Calu3 (cell line): ENCODE data around the gene DMD. TPM values are rescaled to one million over a fixed set of nuclear protein-coding genes. Genes with fewer than 3 reads are reported as not detected.

Experiments used
- BruUV-seq: library from RNA; stranded (reverse); fragments of 400-500 nt; replicated peaks from 2 replicates; lab custom pipeline; 2021; lab: Mats Ljungman, UMichigan
- CTCF ChIA-PET: fragments of 300-600 bp; sonication (Branson Sonifier 250); formaldehyde crosslinking; loops from one replicate; lab custom pipeline; 2022; ENCODE audit warnings: antibody characterized with exemption; lab: Charles Lee
- DNase-seq: peaks from one replicate; pipeline ENCODE4 v3.0.0; 2022
- H3K27ac Mint-ChIP-seq: one replicate; pipeline ENCODE4 v1.8.0; 2022; ENCODE audit warnings: mixed read lengths; ENCODE audit not compliant: unreplicated experiment
- H3K27me3 Mint-ChIP-seq: one replicate; pipeline ENCODE4 v1.8.0; 2022; ENCODE audit warnings: mixed read lengths; ENCODE audit not compliant: unreplicated experiment
- H3K36me3 Mint-ChIP-seq: one replicate; pipeline ENCODE4 v1.8.0; 2022; ENCODE audit warnings: mild to moderate bottlenecking, moderate library complexity, mixed read lengths; ENCODE audit not compliant: insufficient read depth, unreplicated experiment
- H3K4me1 Mint-ChIP-seq: one replicate; pipeline ENCODE4 v1.8.0; 2022; ENCODE audit warnings: mild to moderate bottlenecking, low read depth, mixed read lengths; ENCODE audit not compliant: unreplicated experiment
- H3K4me3 Mint-ChIP-seq: one replicate; pipeline ENCODE4 v1.8.0; 2022; ENCODE audit warnings: mild to moderate bottlenecking, low read depth, moderate library complexity, mixed read lengths; ENCODE audit not compliant: unreplicated experiment
- H3K9me3 Mint-ChIP-seq: one replicate; pipeline ENCODE4 v1.8.0; 2022; ENCODE audit warnings: low read depth, mixed read lengths; ENCODE audit not compliant: unreplicated experiment
- CTCF ChIP-seq: fragments of 200-600 bp; IDR thresholded peaks from one replicate; pipeline ENCODE4 v1.8.0; 2022; ENCODE audit warnings: antibody characterized with exemption; ENCODE audit not compliant: unreplicated experiment
- intact Hi-C: fragments of 100-400 bp; cut with micrococcal nuclease; formaldehyde crosslinking; loops from one replicate; pipeline ENCODE4 v1.10.0; 2022; ENCODE audit not compliant: unreplicated experiment
- total RNA-seq: library from RNA; stranded (reverse); gene quantifications from 2 replicates; pipeline ENCODE4 v1.2.3, GENCODE V29; 2022

The DMD gene
- total RNA-seq, 1 experiment from 2014 or later: 11.6 TPM

GRCh38 chrX:31271615-31272471 is 1939.5 kb downstream of the DMD start:
- Mint-ChIP-seq H3K4me1 (peaks cover 29% of the 10 kb centered on the region), H3K27me3 (no peaks in the 10 kb centered on the region), H3K9me3 (peaks cover 5% of the 10 kb centered on the region), H3K36me3 (peaks cover 3% of the 10 kb centered on the region), H3K4me3 (no peak overlapping the region), H3K27ac (no peak overlapping the region)
- CTCF ChIA-PET: interaction anchor here (0.6 to 0.8 kb wide), 2 partner anchors 86 to 158 kb away, joined by 3 to 4 read pairs; no protein-coding TSS in a partner anchor
- no peak for DNase-seq
- TF ChIP-seq CTCF: no peak
- BruUV-seq: no TSS peak
- intact Hi-C loops: loop anchor here (10.0 kb wide), 1 partner anchor 233 kb away; no protein-coding TSS in a partner anchor

DNA sequence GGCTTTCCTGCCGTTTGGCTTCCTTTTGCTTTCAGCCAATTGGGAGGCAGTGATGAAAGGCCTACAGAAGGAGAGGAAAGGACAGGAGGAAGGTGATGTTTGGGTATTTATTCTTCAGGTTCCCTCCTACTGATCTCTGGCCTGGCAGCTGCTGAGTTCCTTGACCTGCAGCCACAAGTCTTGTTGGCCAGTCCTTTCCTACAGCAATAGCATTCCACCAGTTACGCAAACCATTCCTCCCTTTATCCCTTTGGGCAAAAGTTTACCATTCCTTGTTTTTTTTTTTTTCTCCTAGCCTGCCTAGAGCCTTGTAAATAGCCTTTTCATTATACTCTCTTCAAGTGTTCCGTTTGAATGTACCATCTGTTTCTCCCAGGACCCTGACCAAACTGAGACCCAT is 1941.4 kb downstream of the DMD start:
- H3K36me3 Mint-ChIP-seq: peaks cover 14% of the 10 kb centered on the region
- no peak for TF ChIP-seq CTCF
- no peak overlapping the region for H3K27ac Mint-ChIP-seq
- H3K27me3 Mint-ChIP-seq: no peaks in the 10 kb centered on the region
- H3K4me3 Mint-ChIP-seq: no peak overlapping the region
- CTCF ChIA-PET: interaction anchor here (0.5 to 0.8 kb wide), 2 partner anchors 309 to 867 kb away, joined by 3 to 6 read pairs; no protein-coding TSS in a partner anchor
- H3K4me1 Mint-ChIP-seq: peaks cover 22% of the 10 kb centered on the region
- no TSS peak for BruUV-seq
- peaks cover 5% of the 10 kb centered on the region for H3K9me3 Mint-ChIP-seq
- no peak for DNase-seq
- intact Hi-C loops: loop anchor here (10.0 kb wide), 1 partner anchor 235 kb away; no protein-coding TSS in a partner anchor

DNA sequence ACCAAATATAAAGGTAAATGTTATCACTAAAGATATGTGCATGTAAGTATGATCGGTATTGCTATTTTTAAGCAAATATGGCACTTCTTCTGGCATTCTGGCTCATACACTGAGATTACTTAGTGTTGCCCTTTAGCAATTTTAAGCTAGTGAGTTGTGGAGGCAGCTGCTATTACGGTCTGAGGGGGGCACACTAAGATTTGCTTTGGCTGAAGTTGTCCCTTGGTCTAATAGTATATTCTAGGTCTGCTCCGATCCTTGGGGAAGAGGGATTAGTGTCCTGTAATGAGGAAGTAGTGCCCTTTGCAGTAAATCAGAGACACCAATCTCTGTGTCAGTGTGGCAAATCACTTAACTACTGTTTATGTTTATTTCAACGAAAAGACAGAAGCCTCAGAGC is 1943.0 kb downstream of the DMD start:
- no peak for TF ChIP-seq CTCF
- Mint-ChIP-seq H3K36me3 (peaks cover 14% of the 10 kb centered on the region), H3K4me3 (no peak overlapping the region), H3K27me3 (no peaks in the 10 kb centered on the region), H3K4me1 (peaks cover 15% of the 10 kb centered on the region), H3K27ac (no peak overlapping the region), H3K9me3 (peaks cover 5% of the 10 kb centered on the region)
- CTCF ChIA-PET: interaction anchor here (1.0 kb wide), 1 partner anchor 157 kb away, joined by 3 read pairs; no protein-coding TSS in a partner anchor
- intact Hi-C loops: no loop called here
- no TSS peak for BruUV-seq
- DNase-seq: no peak

GRCh38 chrX:31266203-31267076 is 1944.9 kb downstream of the DMD start:
- peaks cover 14% of the 10 kb centered on the region for H3K36me3 Mint-ChIP-seq
- TF ChIP-seq CTCF: no peak
- peak overlapping the region; percentile 45 for H3K27ac Mint-ChIP-seq
- peak overlapping the region; percentile 82 for H3K4me3 Mint-ChIP-seq
- DNase-seq: peak; percentile 71
- H3K27me3 Mint-ChIP-seq: no peaks in the 10 kb centered on the region
- no TSS peak for BruUV-seq
- peaks cover 5% of the 10 kb centered on the region for H3K4me1 Mint-ChIP-seq
- intact Hi-C loops: no loop called here
- CTCF ChIA-PET: interaction anchor here (0.6 to 0.7 kb wide), 3 partner anchors 9 to 663 kb away, joined by 3 to 11 read pairs (median 3); no protein-coding TSS in a partner anchor
- peaks cover 5% of the 10 kb centered on the region for H3K9me3 Mint-ChIP-seq
